ENCODE measurements around the gene MKI67. TPM values are rescaled to one million over a fixed set of nuclear protein-coding genes. Genes with fewer than 3 reads are reported as not detected.
"Not testable (repeated sequence)": the region's sequence is repeated elsewhere in the genome, so short reads cannot be mapped to it uniquely, and the experiment has no call there.

Gene MKI67
- total and polyA plus RNA-seq, 4 donors = 0.03 to 4.2 (median 0.85) TPM

GRCh38 chr10:128095027-128095752 lies 31.0 kb downstream of the MKI67 start:
- H3K4me3 ChIP-seq (ENCODE audit: low read length in 2 of 2) = no peak overlapping the region
- intact Hi-C loops (cut with DNase I) = no loop called here
- 89 to 90% methylated on average over 11 of the region's 11 CpGs for WGBS, 2 donors

GRCh38 chr10:128094596-128094995 lies 31.6 kb downstream of the MKI67 start:
- H3K27ac ChIP-seq (ENCODE audit: low read depth in 1 of 2, low read length in 2 of 2); H3K9me3 ChIP-seq (ENCODE audit: control insufficient read depth, low read length); H3K36me3 ChIP-seq (ENCODE audit: control insufficient read depth in 1 of 2, insufficient read depth in 2 of 2, low read length in 1 of 2); H3K4me1 ChIP-seq (ENCODE audit: control insufficient read depth in 1 of 2, insufficient read depth in 2 of 2, low read length in 2 of 2); intact Hi-C loops (cut with DNase I); ATAC-seq (ENCODE audit: low FRiP score); H3K4me3 ChIP-seq (ENCODE audit: low read length in 2 of 2); H3K27me3 ChIP-seq (ENCODE audit: control insufficient read depth in 1 of 2, insufficient read depth in 2 of 2, low read length in 1 of 2); DNase-seq: not testable (repeated sequence)
- WGBS, 2 donors = 94 to 96% methylated on average over 4 of the region's 4 CpGs

More at GRCh38 chr10:128095027-128095752, 31.0 kb downstream of the MKI67 start:
- H3K36me3 ChIP-seq (ENCODE audit: control insufficient read depth in 1 of 2, insufficient read depth in 2 of 2, low read length in 1 of 2) = no peaks in the 10 kb centered on the region
- no peaks in the 10 kb centered on the region for H3K9me3 ChIP-seq (ENCODE audit: control insufficient read depth, low read length)
- no peak overlapping the region for H3K27ac ChIP-seq (ENCODE audit: low read depth in 1 of 2, low read length in 2 of 2)
- H3K4me1 ChIP-seq (ENCODE audit: control insufficient read depth in 1 of 2, insufficient read depth in 2 of 2, low read length in 2 of 2) = no peaks in the 10 kb centered on the region
- DNase-seq (no peak), ATAC-seq (ENCODE audit: low FRiP score) (no peak)
- no peaks in the 10 kb centered on the region for H3K27me3 ChIP-seq (ENCODE audit: control insufficient read depth in 1 of 2, insufficient read depth in 2 of 2, low read length in 1 of 2)

DNA sequence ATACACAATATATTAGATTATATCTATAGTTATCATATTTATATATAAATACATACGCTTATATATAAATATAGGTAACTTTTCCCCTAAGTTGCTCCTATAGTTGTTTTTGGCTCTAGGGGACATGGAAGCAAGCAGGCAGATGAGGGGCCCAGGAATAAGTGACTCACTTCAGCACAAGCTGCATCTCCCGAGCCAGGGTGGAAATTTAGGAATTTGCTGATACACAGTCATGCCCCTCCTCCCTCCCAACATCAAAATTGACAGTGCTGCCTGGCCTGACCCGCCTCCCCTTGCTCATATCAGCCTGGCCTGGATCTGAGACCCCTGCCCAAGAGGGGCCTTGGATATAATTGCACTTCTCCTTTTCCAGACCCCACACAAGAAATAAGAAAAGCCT lies 33.8 kb downstream of the MKI67 start:
- Histone ChIP-seq H3K9me3 (ENCODE audit: control insufficient read depth, low read length) (no peaks in the 10 kb centered on the region), H3K36me3 (ENCODE audit: control insufficient read depth in 1 of 2, insufficient read depth in 2 of 2, low read length in 1 of 2) (no peaks in the 10 kb centered on the region), H3K27ac (ENCODE audit: low read depth in 1 of 2, low read length in 2 of 2) (no peak overlapping the region), H3K4me3 (ENCODE audit: low read length in 2 of 2) (no peak overlapping the region), H3K27me3 (ENCODE audit: control insufficient read depth in 1 of 2, insufficient read depth in 2 of 2, low read length in 1 of 2) (no peaks in the 10 kb centered on the region), H3K4me1 (ENCODE audit: control insufficient read depth in 1 of 2, insufficient read depth in 2 of 2, low read length in 2 of 2) (no peaks in the 10 kb centered on the region)
- DNase-seq = no peak
- intact Hi-C loops (cut with DNase I) = no loop called here
- WGBS, 2 donors = 66 to 68% methylated on average over 3 of the region's 3 CpGs
- ATAC-seq (ENCODE audit: low FRiP score) = no peak

GRCh38 chr10:128091636-128092210 lies 34.5 kb downstream of the MKI67 start:
- Histone ChIP-seq H3K27ac (ENCODE audit: low read depth in 1 of 2, low read length in 2 of 2) (no peak overlapping the region), H3K36me3 (ENCODE audit: control insufficient read depth in 1 of 2, insufficient read depth in 2 of 2, low read length in 1 of 2) (no peaks in the 10 kb centered on the region), H3K4me1 (ENCODE audit: control insufficient read depth in 1 of 2, insufficient read depth in 2 of 2, low read length in 2 of 2) (no peaks in the 10 kb centered on the region), H3K27me3 (ENCODE audit: control insufficient read depth in 1 of 2, insufficient read depth in 2 of 2, low read length in 1 of 2) (no peaks in the 10 kb centered on the region), H3K9me3 (ENCODE audit: control insufficient read depth, low read length) (no peaks in the 10 kb centered on the region), H3K4me3 (ENCODE audit: low read length in 2 of 2) (no peak overlapping the region)
- no peak for ATAC-seq (ENCODE audit: low FRiP score)
- WGBS, 2 donors = 70 to 77% methylated on average over 17 of the region's 17 CpGs
- intact Hi-C loops (cut with DNase I) = no loop called here
- no peak for DNase-seq

GRCh38 chr10:128087884-128088709 lies 38.1 kb downstream of the MKI67 start:
- H3K4me3 ChIP-seq (ENCODE audit: low read length in 2 of 2) = no peak overlapping the region
- DNase-seq (no peak), ATAC-seq (ENCODE audit: low FRiP score) (no peak)
- 65 to 70% methylated on average over 12 of the region's 12 CpGs for WGBS, 2 donors
- intact Hi-C loops (cut with DNase I) = no loop called here
- H3K27me3 ChIP-seq (ENCODE audit: control insufficient read depth in 1 of 2, insufficient read depth in 2 of 2, low read length in 1 of 2) = no peaks in the 10 kb centered on the region
- H3K4me1 ChIP-seq (ENCODE audit: control insufficient read depth in 1 of 2, insufficient read depth in 2 of 2, low read length in 2 of 2) = no peaks in the 10 kb centered on the region
- H3K9me3 ChIP-seq (ENCODE audit: control insufficient read depth, low read length) = no peaks in the 10 kb centered on the region
- H3K36me3 ChIP-seq (ENCODE audit: control insufficient read depth in 1 of 2, insufficient read depth in 2 of 2, low read length in 1 of 2) = peaks cover 0 to 1% of the 10 kb centered on the region in 2 donors
- no peak overlapping the region for H3K27ac ChIP-seq (ENCODE audit: low read depth in 1 of 2, low read length in 2 of 2)

- 80 to 81% methylated on average over 7 of the region's 7 CpGs for WGBS, 2 donors
- ATAC-seq (ENCODE audit: low FRiP score) = no peak
- no peaks in the 10 kb centered on the region for H3K4me1 ChIP-seq (ENCODE audit: control insufficient read depth in 1 of 2, insufficient read depth in 2 of 2, low read length in 2 of 2)
- no peak for DNase-seq
- peaks cover 0 to 1% of the 10 kb centered on the region in 2 donors for H3K36me3 ChIP-seq (ENCODE audit: control insufficient read depth in 1 of 2, insufficient read depth in 2 of 2, low read length in 1 of 2)
- intact Hi-C loops (cut with DNase I) = no loop called here
- H3K27me3 ChIP-seq (ENCODE audit: control insufficient read depth in 1 of 2, insufficient read depth in 2 of 2, low read length in 1 of 2) = no peaks in the 10 kb centered on the region
- H3K4me3 ChIP-seq (ENCODE audit: low read length in 2 of 2) = no peak overlapping the region
- H3K9me3 ChIP-seq (ENCODE audit: control insufficient read depth, low read length) = no peaks in the 10 kb centered on the region
- no peak overlapping the region for H3K27ac ChIP-seq (ENCODE audit: low read depth in 1 of 2, low read length in 2 of 2)
Observed at GRCh38 chr10:128087146-128087883, 38.9 kb downstream of the MKI67 start.

DNA sequence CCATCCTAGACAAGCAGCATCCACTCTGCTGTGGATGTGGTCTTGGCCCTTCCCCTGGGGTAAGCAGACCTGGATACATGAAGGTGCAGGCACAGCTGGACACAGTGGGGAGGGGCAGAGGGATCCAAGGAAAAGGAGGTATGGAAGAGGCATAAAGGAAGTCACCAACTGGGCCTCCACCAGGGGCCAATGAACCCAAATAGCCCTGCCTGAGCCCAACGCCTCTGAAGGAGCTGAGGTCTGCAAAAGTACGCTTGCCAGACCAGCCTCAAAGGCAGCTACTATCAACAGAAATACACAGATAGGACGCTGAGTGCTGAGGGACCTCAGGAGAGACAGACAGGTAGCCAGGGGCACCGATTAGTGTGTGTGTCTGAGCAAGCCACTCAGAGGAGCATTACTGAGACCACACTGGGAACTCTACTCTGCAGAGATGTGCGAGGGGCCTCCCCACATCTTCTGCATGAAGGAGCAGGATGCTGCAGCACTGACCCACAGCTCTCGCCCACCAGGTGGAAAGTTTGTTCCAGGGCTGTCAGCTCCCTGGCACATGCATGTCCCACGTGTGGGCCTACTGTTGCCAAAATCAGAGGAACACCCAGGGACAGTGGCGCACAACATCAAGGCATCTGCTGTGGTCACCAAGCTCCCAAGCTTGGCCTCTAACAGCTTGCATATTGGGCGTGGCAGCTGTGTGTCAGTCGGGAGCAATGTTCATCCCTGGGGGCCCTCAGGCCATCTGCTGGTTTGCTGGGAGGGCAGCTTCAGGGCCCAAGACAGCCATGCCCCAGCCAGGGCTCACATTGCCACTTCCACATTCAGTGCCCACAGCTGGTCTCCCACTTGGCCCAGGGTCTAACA lies 40.0 kb downstream of the MKI67 start:
- 83% methylated on average over 10 of the region's 10 CpGs for WGBS, 2 donors
- no peak for DNase-seq

DNA sequence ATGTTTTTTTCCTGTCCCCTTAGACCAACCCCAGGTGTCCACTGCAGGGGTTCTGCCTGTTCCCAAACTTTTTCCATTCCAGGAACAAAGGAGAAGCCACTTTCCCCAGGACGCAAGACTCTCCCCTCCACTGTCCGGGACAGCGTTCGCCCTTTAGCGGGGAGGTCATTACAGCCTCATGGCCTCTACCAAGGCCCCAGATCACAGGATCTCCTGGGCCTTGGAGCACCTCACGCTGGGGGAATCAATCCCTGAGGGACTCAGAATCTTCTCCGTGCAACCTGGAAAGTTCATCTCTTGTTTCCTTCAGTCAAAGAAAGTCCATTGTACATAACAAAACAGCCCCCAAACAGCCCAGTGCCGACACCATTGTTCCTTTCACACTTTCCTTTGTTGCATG lies 41.2 kb downstream of the MKI67 start:
- WGBS, 2 donors = 93 to 96% methylated on average over 8 of the region's 8 CpGs
- no peaks in the 10 kb centered on the region for H3K27me3 ChIP-seq (ENCODE audit: control insufficient read depth in 1 of 2, insufficient read depth in 2 of 2, low read length in 1 of 2)
- intact Hi-C loops (cut with DNase I) = no loop called here
- H3K36me3 ChIP-seq (ENCODE audit: control insufficient read depth in 1 of 2, insufficient read depth in 2 of 2, low read length in 1 of 2) = peaks cover 0 to 1% of the 10 kb centered on the region in 2 donors
- H3K27ac ChIP-seq (ENCODE audit: low read depth in 1 of 2, low read length in 2 of 2) = no peak overlapping the region
- DNase-seq (no peak), ATAC-seq (ENCODE audit: low FRiP score) (no peak)
- no peaks in the 10 kb centered on the region for H3K4me1 ChIP-seq (ENCODE audit: control insufficient read depth in 1 of 2, insufficient read depth in 2 of 2, low read length in 2 of 2)
- no peaks in the 10 kb centered on the region for H3K9me3 ChIP-seq (ENCODE audit: control insufficient read depth, low read length)
- H3K4me3 ChIP-seq (ENCODE audit: low read length in 2 of 2) = no peak overlapping the region

More for the DNA sequence above, 40.0 kb downstream of the MKI67 start:
- no peak for ATAC-seq (ENCODE audit: low FRiP score)
- H3K36me3 ChIP-seq (ENCODE audit: control insufficient read depth in 1 of 2, insufficient read depth in 2 of 2, low read length in 1 of 2) = peaks cover 0 to 1% of the 10 kb centered on the region in 2 donors
- no peaks in the 10 kb centered on the region for H3K9me3 ChIP-seq (ENCODE audit: control insufficient read depth, low read length)
- no peaks in the 10 kb centered on the region for H3K4me1 ChIP-seq (ENCODE audit: control insufficient read depth in 1 of 2, insufficient read depth in 2 of 2, low read length in 2 of 2)
- no peak overlapping the region for H3K4me3 ChIP-seq (ENCODE audit: low read length in 2 of 2)
- intact Hi-C loops (cut with DNase I) = no loop called here
- H3K27me3 ChIP-seq (ENCODE audit: control insufficient read depth in 1 of 2, insufficient read depth in 2 of 2, low read length in 1 of 2) = no peaks in the 10 kb centered on the region
- H3K27ac ChIP-seq (ENCODE audit: low read depth in 1 of 2, low read length in 2 of 2) = no peak overlapping the region
